ENCODE results near the gene FAF1.

FAF1 gene

DNA sequence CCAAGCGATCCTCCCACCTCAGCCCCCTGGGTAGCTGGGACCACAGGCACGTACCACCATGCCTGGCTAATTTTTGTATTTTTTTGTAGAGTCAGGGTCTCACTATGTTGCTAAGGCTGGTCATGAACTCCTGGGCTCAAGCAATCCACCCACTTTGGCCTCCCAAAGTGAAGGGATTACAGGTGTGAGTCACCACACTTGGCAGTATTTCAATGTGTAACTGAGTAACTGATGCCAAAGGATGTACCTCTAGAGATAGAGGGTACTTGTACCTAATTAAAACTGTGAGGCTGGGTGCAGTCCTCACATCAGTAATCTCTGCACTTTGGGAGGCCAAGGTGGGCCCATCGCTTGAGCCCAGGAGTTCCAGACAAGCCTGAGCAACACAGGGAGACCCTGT is 278.1 kb downstream of the FAF1 start:
- no peak for DNase-seq

DNA sequence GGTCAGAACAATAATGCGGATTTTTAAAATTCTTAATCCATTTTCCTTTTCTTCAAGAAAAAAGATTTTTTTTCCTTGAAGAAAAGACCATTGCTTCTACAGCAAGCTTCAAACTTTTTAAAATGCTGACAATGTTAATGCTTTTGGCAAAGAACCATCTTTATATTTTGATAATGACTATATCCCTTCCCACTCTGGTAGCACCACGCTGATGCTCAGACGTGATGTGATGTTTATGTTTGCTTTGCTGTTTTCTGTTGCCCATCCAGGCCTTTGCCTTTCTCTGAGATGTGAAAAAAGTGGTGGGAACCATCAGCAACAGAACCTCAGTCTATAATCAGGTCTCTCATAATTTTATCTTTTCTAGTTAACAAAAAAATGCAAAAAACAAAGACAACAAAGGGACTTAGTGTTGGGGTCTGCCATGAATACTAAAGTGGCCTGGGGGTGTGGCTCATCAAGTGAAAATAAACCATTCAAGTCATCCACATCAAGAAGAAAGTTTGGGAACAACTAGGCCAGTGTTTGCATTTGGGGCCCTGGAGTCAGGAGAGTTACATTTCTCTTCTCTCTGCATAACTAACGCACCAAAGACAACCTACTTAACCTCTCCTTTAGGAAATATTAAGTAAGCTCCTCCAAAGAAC is 292.2 kb downstream of the FAF1 start:
- no peak for DNase-seq

DNA sequence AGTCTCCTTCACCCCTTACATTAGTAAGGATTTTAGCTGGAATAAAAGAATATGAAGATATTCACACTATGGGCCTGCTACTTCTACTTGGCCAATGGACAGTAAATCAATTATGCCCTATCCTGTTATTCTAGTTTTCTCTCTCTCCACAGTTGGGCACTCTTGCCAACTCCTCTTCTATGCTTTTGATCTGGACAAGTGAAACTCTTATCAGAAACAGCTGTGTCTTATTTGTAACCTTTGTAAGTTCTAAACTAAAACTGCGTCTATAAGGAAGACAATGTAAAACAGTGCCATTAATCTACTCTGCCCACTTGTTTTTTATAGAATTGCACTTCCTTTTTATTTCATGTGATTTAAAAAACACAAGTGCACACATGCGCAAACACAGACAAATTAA is 292.8 kb downstream of the FAF1 start:
- DNase-seq = no peak

DNA sequence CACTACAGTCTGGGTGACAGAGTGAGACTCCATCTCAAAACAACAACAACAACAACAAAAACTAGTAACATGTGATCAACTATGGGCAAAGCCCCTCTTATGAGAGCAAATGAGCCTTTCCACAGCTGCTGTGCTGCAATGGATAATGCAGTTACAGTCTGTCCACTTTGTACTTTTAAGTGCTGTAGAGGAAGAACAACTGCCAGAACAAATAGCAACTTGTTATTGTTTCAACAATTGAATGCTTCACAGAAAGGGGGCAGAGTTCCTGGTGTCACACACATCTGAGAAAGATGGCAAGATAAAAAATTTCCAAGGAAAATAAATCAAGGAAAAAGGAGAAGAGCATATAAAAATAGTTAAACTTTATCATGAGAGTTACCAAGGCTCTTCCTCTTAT is 293.2 kb downstream of the FAF1 start:
- no peak for DNase-seq

DNA sequence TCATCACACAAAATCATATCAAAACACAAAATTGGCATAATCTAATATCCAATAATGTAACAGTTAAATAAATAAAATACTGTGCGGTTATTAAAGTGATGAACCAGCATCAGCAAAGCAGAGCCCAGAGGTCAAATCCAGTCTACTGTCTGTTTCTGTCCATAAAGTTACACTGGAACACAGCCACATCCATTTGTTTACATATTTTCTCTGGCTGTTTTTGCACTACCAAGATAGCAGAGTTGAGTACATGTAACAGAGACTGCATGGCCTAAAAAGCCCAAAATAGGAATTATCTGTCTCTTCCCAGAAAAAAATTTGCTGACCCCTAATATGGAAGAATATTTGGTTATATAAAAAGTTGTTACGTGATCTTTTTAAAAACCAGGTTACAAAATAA is 294.7 kb downstream of the FAF1 start:
- no peak for DNase-seq

DNA sequence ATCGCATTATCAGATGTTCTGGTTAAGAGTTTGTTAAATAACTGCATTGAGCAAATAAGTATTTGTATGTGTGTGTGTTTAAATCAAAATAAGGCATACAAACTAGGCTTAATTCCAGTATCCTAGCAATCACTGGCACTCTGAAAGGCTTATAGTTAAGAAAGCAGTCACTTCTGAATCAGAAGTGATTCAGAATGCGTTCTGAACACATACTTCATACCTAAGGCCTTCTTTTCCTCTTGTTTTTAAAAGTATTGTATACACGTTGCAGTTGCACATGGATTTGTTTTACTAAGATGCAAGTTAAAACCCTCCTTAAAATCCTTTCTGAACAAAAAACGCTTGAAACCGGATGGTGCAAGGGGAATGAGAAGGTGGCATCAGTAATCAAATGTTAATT is 298.4 kb downstream of the FAF1 start:
- DNase-seq = no peak

DNA sequence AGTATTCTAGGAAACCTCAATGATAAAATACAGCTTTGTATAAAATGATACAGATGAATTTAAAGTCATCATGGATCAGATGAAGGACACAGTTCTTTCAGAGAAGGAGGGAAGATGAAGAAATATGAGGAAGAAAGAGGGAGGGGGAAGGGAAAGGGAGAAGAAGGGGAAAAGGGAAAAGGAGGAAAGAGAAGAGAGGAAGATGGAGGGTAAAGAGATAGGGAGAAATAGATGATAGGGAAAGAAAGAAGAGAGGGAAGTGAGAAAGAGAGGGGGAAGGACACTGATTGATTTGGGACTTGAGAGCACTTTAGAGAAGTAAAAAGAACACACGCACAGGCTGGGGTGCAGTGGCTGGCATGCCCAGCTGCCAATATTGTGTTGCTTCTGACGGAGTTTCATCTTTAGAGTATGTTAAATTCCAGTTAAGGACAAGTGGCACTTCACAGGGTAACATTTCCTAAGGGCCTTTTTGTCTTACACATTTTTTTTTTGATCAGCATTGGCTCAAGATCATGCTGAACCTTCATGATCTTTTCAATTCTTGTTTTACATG is 300.9 kb downstream of the FAF1 start:
- DNase-seq = no peak

DNA sequence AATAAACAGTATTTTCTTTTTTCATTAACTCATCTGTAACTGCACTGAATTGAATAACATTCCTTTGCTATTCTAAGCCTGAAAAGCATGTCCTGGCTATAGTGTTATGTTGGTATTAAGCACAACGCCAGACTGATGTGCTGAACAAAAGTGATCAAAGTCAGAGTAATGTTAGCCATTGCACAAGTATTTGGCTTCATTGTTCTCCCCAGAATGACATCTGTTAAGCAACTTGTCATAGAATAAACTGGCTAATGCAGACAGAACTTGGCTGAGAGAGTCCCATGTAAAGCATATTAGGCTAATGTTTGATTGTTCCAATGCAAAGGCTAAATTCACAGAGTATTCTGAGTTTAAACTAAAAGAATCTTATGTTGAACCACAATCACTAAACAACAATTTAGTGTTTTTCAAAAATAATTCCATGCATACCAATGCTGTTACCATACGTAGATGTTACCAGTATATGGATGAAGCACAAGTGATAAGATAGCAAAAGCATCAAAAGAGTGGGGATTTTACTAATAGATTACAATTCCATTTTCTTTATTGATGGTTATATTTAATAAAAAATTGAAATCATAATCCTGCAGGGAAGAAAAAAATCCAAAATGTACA is 301.5 kb downstream of the FAF1 start:
- DNase-seq = no peak

DNA sequence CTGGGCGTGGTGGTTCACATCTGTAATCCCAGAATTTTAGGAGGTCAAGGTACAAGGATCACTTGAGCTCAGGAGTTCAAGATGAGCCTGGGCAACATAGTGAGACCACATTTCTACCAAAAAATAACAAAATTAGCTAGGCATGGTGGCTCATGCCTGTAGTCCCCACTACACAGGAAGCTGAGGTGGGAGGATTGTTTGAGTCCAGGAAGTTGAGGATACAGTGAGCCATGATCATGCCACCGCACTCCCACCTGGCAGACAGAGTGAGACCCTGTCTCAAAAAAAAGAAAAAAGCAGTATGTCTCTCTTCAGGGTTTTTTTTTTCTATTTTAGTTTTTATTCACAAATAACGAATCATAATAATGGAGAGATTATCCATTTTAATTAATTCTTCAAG is 303.1 kb downstream of the FAF1 start:
- no peak for DNase-seq

DNA sequence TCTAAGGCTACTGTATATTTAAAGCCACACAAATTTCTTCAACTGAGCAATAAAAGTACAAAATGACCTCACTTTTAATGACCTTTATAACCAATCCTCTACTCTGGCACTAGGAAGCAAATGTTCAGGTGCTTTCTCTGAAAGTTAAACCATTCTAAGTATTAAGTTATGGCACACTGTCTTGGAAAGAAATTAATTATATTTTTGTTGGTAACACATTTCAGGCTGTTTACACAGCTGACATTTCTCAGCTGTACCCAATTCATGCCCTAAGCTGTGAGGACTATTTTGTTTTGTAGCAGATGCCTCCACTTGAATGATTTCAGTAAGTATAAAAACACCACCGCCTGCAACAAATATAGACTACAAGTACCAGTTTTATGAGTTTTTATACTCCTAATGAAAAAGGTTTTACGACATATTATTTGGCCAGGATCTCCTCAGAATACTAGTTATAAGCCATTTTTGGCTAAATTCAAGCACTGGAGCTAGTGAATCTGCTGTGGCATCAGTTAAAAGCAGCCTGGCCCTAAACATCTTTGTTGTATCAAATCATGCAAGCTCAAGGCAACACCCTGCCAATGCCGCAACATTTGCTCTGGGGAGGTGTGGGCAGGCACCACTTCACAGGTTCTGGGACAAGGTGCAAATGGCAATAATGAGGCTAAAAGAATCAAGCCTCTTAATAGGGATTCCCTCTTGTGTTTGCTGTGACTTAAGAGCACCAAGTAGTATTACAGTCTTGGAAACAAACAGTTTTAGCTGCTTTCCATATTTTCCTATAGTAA is 308.4 kb downstream of the FAF1 start:
- no peak for DNase-seq

DNA sequence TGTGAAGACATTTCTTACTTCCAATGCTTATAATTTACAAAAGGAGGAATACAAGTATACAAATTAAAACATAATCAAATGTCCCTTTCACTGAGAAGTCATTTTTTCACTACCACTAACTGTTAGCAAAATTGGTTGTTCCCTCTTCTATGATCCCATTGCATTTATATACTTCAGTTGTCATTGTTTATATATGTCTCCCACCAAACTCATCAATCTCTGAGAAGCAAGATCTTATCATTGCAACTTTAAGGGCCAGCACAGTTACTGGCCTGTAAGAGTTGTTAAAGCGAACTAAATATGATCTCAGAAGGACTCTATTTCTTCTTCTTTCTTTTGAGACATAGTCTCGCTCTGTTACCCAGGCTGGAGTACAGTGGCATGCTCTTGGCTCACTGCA is 313.5 kb downstream of the FAF1 start:
- DNase-seq = no peak

DNA sequence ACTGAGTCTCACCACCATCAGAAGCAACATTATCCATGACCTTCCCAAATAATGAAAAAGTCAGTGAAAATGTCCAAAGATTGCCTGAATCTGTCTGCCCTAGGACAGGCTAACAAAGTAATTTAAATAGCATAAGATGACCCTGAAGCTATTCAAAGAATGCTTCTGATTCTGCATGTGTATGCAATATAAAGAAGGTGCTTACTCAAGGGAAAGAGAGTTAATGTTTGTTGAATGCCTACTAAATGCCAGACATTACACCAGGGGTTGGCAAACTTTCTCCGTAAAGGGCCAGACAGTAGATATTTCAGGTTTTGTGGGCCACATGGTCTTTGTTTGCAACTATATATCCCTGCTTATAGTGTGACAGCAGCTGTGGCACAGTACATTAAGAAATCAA is 314.9 kb downstream of the FAF1 start:
- no peak for DNase-seq

DNA sequence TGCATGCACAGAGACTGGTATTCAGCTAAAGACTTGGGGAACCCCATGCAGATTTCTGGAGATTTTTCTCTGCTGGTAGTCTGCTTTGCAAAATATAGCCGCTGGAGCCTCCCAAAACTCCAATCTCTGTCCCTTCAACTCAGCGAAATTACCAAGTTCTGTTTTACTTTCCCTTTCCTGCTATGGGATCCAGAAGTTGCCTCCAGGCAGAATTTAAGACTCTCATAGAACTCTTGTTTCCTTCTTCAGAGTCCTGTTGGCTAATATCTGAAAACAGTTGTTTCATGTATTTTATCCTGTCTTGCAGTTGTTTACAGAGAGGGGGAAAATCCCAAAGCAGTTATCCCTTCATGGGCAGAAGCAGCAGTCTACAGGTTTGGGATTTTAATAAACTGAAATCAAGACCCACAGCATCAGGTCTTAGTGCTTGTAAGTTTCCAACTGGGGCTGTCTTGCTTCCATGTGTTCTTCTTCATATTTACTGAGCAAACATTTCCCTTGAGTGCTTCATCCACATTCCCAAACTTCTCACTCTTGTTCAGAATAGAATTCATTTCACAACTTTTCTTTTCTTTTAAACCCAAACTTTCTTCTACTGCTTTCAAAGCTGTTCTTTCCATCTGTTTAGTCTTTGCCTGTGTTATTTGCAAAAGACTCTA is 315.5 kb downstream of the FAF1 start:
- no peak for DNase-seq

DNA sequence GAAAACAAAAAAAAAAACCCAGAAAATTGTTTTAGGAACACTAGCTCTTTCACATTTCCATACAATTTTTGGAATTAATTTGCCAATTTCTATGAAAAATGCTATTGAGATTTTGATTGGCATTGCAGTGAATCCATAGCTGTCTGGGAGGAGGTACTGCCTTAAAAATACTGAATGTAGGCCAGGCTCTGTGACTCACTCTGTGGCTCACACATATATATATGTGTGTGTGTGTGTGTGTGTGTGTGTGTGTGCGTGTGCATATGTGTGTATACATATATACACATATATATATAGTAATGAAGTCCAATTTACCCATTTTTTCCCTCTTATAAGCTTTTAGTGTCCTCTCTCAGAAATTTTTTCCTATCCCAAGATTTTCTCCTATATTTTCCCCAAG is 322.6 kb downstream of the FAF1 start:
- no peak for DNase-seq

DNA sequence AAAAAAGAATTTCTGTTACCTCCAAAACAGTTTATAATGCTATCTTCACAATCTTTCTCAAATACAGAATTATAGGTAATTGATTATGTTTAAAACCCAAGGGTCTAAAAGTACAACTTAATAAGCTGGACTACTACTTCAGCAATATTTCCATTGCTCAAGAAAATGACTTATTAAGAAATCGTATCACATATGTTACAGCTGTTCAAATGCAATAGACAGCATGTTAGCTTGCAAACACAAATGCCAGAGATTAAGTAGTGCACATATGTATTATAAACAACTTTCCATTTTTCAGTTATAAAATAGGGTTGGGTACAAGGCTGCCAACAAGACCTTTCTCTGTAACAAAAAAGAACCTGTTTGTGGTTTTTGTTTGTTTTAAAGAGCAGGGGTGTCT is 325.8 kb downstream of the FAF1 start:
- no peak for DNase-seq

DNA sequence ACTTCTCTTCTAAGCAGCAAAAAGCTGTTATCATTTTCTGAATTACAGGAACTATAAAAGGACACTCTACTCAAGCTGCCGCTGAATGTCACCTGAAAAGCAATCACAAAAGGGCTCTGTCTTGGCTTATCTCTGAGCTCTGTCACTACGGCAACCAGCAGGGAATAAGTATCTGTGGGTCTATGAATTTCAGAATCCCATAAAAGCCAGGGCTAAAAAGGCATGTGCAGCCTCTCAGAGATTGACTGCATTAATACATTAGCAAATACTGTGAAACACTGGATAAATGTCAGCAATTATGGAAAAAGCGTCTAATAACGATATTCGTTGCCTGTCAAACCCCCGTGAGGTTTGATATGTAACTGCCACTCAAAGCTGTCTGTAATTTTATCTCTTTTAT is 326.6 kb downstream of the FAF1 start:
- DNase-seq = no peak

DNA sequence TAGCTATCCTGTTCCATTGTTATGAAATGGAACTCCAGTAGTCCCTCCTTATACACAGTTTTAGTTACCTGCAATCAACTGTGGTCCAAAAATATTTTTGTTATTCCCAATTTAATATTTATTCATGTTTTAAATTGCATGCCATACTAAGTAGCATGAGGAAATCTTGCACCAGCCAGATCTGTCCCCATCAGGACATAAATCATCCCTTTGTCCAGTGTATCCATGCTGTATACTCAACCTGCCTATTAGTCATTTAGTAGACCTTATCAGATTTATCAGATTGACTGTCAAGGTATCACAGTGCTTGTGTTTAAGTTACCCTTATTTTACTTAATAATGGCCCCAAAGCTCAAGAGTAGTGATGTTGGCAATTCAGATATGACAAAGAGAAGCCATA is 328.9 kb downstream of the FAF1 start:
- no peak for DNase-seq

DNA sequence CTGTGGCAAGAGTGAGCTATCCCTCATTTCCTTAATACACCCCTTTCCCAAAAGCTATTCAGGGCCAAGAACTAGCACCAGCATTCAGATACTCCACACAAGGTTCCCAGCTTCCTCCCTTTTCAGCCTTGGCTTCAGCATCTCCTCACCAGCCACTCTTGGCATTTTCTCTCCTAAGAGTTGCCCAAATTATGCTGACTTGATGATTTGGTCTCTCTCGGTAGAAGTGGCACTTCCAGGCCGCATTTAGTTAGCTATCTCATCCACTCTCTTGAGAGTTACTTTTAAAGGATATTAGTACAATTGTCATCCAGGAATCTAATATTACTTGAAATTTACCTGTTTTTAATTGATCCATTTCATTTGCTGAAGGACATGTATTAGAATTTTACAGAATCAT is 337.8 kb downstream of the FAF1 start:
- DNase-seq = no peak

DNA sequence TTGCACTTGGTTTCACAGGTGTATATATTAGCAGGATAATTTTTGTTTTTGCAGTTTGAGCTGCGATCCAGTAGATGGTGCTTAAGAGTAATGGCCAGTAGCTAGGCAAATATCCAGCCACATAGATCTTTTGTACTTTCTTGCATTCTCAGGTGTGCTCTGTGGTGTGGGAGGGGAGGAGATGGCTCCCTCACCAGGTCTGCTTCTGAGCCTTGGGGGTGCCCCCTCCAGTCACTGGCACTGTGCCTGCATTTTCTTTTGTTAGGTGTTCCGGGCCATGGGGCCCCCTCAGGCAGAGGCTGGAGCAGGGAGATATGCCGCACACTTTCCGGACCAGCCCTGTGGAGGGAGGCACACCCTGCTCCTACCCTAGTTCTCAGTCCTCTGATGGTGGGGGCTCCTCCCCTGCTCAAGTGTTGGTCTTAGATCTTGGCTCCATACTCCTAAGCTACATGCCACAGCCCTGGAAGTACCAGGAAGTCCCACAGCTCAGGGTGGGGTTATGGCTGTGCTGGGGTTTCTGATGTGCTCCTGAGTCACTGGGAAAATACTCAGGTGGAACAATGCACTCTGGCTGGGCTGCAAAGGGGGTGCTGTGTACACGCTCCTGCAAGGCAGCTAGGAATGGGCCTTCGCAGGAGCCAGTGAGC is 339.3 kb downstream of the FAF1 start:
- no peak for DNase-seq

DNA sequence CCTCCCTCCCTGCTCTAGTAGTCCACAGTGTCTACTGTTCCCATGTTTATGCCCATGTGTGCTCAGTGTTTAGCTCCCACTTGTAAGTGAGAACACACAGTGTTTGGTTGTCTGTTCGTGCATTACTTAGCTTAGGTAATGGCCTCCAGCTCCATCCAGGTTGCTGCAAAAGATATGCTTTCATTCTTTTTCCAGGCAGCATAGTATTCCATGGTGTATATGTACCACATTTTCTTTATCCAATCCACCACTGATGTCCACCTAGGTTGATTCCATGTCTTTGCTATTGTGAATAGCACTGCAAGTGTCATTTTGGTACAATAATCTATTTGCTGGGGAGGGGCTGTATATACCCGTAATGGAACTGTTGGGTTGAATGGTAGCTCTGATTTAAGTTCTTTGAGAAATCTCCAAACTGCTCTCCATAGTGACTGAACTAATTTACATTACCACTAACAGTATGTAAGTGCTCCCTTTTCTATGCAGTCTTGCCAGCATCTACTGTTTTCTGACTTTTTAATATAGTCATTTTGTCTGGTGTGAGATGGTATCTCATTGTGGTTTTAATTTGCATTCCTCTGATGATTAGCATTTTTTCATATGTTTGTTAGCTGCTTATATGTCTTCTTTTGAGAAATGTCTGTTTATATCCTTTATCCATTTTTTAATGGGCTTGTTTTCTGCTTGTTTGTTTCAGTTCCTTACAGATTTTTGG is 344.9 kb downstream of the FAF1 start:
- DNase-seq = no peak

DNA sequence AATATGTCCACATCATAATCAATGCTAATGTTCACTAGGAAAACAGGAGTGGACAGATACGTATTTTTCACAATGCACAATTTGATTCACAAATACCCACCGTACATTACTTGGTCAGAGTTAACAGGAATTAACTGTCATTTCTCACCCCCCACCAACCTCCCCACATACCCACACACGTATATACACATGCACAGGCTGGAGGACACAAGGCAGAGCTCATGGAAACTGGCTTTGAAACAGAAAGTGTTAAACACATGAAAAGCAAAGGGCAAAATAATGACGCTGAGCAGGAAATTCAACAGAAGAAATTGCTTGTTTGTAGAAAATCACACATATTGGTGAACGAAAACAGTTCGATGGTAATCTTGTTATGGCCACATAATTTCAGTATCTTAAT is 348.4 kb downstream of the FAF1 start:
- DNase-seq = no peak

DNA sequence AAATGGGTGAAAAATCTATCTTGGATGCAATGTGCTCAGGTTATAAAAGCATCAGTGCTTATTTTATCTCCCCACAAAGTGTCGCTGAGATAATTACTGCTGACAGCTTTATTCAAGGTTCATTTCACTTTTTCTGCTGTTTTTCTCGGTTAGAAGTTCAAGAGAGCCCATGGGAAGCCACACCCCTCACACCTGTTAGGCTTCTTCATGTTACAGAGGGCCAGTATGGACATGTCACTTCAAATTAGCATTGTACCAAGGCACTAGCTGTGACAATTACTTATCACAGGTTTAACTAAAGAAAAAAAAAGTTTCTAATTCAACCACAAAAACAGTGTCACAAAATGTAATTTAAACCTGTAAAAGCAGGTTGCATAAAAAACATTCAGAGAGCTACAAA is 349.5 kb downstream of the FAF1 start:
- peak; percentile 55 for DNase-seq
